Fibroblast of lung (primary cell): ENCODE measurements around the gene PSMC4. TPM values are rescaled to one million over a fixed set of nuclear protein-coding genes. Genes with fewer than 3 reads are reported as not detected.

Experiments
- DNase-seq, 2 donors: peaks; one replicate each; pipeline versions ENCODE4 v3.0.0 to v3.0.0-alpha.2; 2010; ENCODE audit warnings: low read depth in 2 of 2
- H2AFZ ChIP-seq: 2 replicates; pipeline ENCODE4 v1.5.1; 2012; ENCODE audit warnings: low read length, control low read depth, inconsistent platforms
- H3K27ac ChIP-seq: 2 replicates; pipeline ENCODE4 v1.5.1; 2011; ENCODE audit warnings: low read length, control low read depth; ENCODE audit not compliant: insufficient read depth
- H3K27me3 ChIP-seq: 2 replicates; pipeline ENCODE4 v1.5.1; 2011; ENCODE audit warnings: mild to moderate bottlenecking, low read length; ENCODE audit not compliant: control insufficient read depth, insufficient read depth
- H3K36me3 ChIP-seq: 2 replicates; pipeline ENCODE4 v1.5.1; 2011; ENCODE audit warnings: low read length; ENCODE audit not compliant: control insufficient read depth, insufficient read depth
- H3K4me1 ChIP-seq: 2 replicates; pipeline ENCODE4 v1.5.1; 2011; ENCODE audit warnings: low read length; ENCODE audit not compliant: control insufficient read depth, insufficient read depth; ENCODE audit errors: extremely low read depth
- H3K4me2 ChIP-seq: 2 replicates; pipeline ENCODE4 v1.5.1; 2011; ENCODE audit warnings: low read length, control low read depth; ENCODE audit not compliant: insufficient read depth; ENCODE audit errors: extremely low read depth
- H3K4me3 ChIP-seq, 4 experiments: fragments of 200-600 bp in 1 of 4; sonication (generic) in 1 of 4; replicated peaks in 1 of 4; 2 replicates each; pipeline ENCODE4 v1.5.1; 2011 to 2016; ENCODE audit warnings: low read length in 4 of 4, low read depth in 3 of 4, mild to moderate bottlenecking in 3 of 4, control low read depth in 2 of 4, inconsistent platforms in 1 of 4, mixed read lengths in 1 of 4; ENCODE audit not compliant: insufficient read depth in 1 of 4; ENCODE audit errors: control extremely low read depth in 1 of 4
- H3K79me2 ChIP-seq: 2 replicates; pipeline ENCODE4 v1.5.1; 2012; ENCODE audit warnings: mild to moderate bottlenecking, low read length, inconsistent platforms; ENCODE audit not compliant: control insufficient read depth, insufficient read depth
- H3K9ac ChIP-seq: 2 replicates; pipeline ENCODE4 v1.5.1; 2011; ENCODE audit warnings: mild to moderate bottlenecking, low read length, control low read depth; ENCODE audit not compliant: insufficient read depth
- H3K9me3 ChIP-seq: 2 replicates; pipeline ENCODE4 v1.5.1; 2012; ENCODE audit warnings: low read depth, low read length; ENCODE audit not compliant: control insufficient read depth, insufficient read depth
- H4K20me1 ChIP-seq: 2 replicates; pipeline ENCODE4 v1.5.1; 2011; ENCODE audit warnings: low read length; ENCODE audit not compliant: control insufficient read depth, insufficient read depth; ENCODE audit errors: extremely low read depth
- CTCF ChIP-seq, 2 donors: IDR thresholded peaks in 1 of 2; conservative IDR thresholded peaks in 1 of 2; 1 replicate in 1 of 2; 2 replicates in 1 of 2; pipeline ENCODE4 v1.5.1; 2011 to 2012; ENCODE audit warnings: low read length in 2 of 2, control low read depth in 1 of 2, inconsistent platforms in 1 of 2, low read depth in 1 of 2, mild to moderate bottlenecking in 1 of 2
- EZH2 ChIP-seq: IDR thresholded peaks from 2 replicates; pipeline ENCODE4 v1.5.1; 2012; ENCODE audit warnings: low read length, control low read depth, mild to moderate bottlenecking; ENCODE audit errors: missing control alignments
- polyA plus RNA-seq, 2 donors: library from polyadenylated mRNA; depleted of rRNA in 1 of 2; stranded (reverse) in 1 of 2; unstranded in 1 of 2; fragments of >200 nt; gene quantifications; 2 replicates each; pipeline ENCODE4 v1.2.1, GENCODE V29; 2011 to 2012; ENCODE audit warnings: missing spikeins in 1 of 2
- total RNA-seq: library from RNA; depleted of rRNA; stranded (reverse); fragments of >200 nt; gene quantifications from 2 replicates; pipeline ENCODE4 v1.2.1, GENCODE V29; 2014

The PSMC4 gene
- total and polyA plus RNA-seq, 2 donors (not counting 1 experiment from before 2014, with no cell fraction given): 75.1 to 76.0 TPM

- Histone ChIP-seq H3K27ac (no peak overlapping the region), H3K4me2 (no peak overlapping the region), H3K79me2 (peaks cover 2% of the 10 kb centered on the region), H3K36me3 (no peaks in the 10 kb centered on the region), H2AFZ (no peak overlapping the region), H3K9ac (no peak overlapping the region), H3K4me1 (no peaks in the 10 kb centered on the region), H4K20me1 (no peaks in the 10 kb centered on the region), H3K27me3 (no peaks in the 10 kb centered on the region), H3K4me3 (no peak overlapping the region), H3K9me3 (no peaks in the 10 kb centered on the region)
- no peak for DNase-seq
- TF ChIP-seq CTCF (conservative IDR thresholded peaks at IDR 0.05 in 1 of 2, IDR thresholded peaks at IDR 0.05 in 1 of 2; ENCODE audit: low read depth in 1 of 2, low read length in 2 of 2) (no peak), EZH2 (no peak)
These were observed 23.4 kb downstream of the PSMC4 start for GRCh38 chr19:39994361-39994760.

GRCh38 chr19:39995794-39996193 lies 24.8 kb downstream of the PSMC4 start:
- Histone ChIP-seq H4K20me1 (no peaks in the 10 kb centered on the region), H3K4me3 (peak overlapping the region in 3 of 4 experiments; percentile 86 to 95 (median 87)), H2AFZ (no peak overlapping the region)

GRCh38 chr19:39996218-39996810 lies 25.3 kb downstream of the PSMC4 start:
- no peaks in the 10 kb centered on the region for H3K9me3 ChIP-seq
- H3K36me3 ChIP-seq: no peaks in the 10 kb centered on the region
- no peaks in the 10 kb centered on the region for H3K4me1 ChIP-seq
- H3K4me2 ChIP-seq: peak overlapping the region; percentile 98
- H3K27ac ChIP-seq: peak overlapping the region; percentile 95
- peak overlapping the region; percentile 86 to 95 (median 91) for H3K4me3 ChIP-seq
- peak overlapping the region; percentile 97 for H2AFZ ChIP-seq
- peak overlapping the region; percentile 86 for H3K9ac ChIP-seq
- DNase-seq: peak; percentile 64 to 77
- no peaks in the 10 kb centered on the region for H4K20me1 ChIP-seq
- TF ChIP-seq EZH2 (no peak), CTCF (conservative IDR thresholded peaks at IDR 0.05 in 1 of 2, IDR thresholded peaks at IDR 0.05 in 1 of 2; ENCODE audit: low read depth in 1 of 2, low read length in 2 of 2) (no peak)
- no peaks in the 10 kb centered on the region for H3K27me3 ChIP-seq
- peaks cover 2% of the 10 kb centered on the region for H3K79me2 ChIP-seq

More at GRCh38 chr19:39995794-39996193, 24.8 kb downstream of the PSMC4 start:
- DNase-seq: no peak
- no peaks in the 10 kb centered on the region for H3K4me1 ChIP-seq
- no peak overlapping the region for H3K27ac ChIP-seq
- peak overlapping the region; percentile 98 for H3K4me2 ChIP-seq
- H3K9me3 ChIP-seq: no peaks in the 10 kb centered on the region
- H3K79me2 ChIP-seq: peaks cover 2% of the 10 kb centered on the region
- H3K27me3 ChIP-seq: no peaks in the 10 kb centered on the region
- TF ChIP-seq EZH2: no peak
- TF ChIP-seq CTCF (conservative IDR thresholded peaks at IDR 0.05 in 1 of 2, IDR thresholded peaks at IDR 0.05 in 1 of 2; ENCODE audit: low read depth in 1 of 2, low read length in 2 of 2): no peak
- no peaks in the 10 kb centered on the region for H3K36me3 ChIP-seq
- no peak overlapping the region for H3K9ac ChIP-seq
